SK-N-SH (cell line): ENCODE results near the gene NAALAD2.

Source experiments
- EP300 ChIP-seq, 2 experiments: IDR thresholded peaks; 2 replicates each; pipeline versions ENCODE4 v1.4.0 to v1.6.1; 2012; ENCODE audit warnings: borderline replicate concordance in 1 of 2, low read depth in 1 of 2, low read length in 1 of 2
- FOXM1 ChIP-seq: IDR thresholded peaks from 2 replicates; pipeline ENCODE4 v1.4.0; 2012; ENCODE audit warnings: low read depth, mild to moderate bottlenecking
- NRF1 ChIP-seq: IDR thresholded peaks from 2 replicates; pipeline ENCODE4 v1.6.1; 2012; ENCODE audit warnings: low read depth, mild to moderate bottlenecking, low read length
- SIN3A ChIP-seq: IDR thresholded peaks from 2 replicates; pipeline ENCODE4 v1.6.1; 2012; ENCODE audit warnings: low read depth, mild to moderate bottlenecking, low read length, moderate library complexity, borderline replicate concordance
- TF ChIP-seq, protein P1 (sequence below): fragments of 200-600 bp; sonication (generic); IDR thresholded peaks from 2 replicates; pipeline ENCODE4 v1.6.1; 2017; ENCODE audit warnings: antibody characterized with exemption, mild to moderate bottlenecking, moderate library complexity

DNA sequence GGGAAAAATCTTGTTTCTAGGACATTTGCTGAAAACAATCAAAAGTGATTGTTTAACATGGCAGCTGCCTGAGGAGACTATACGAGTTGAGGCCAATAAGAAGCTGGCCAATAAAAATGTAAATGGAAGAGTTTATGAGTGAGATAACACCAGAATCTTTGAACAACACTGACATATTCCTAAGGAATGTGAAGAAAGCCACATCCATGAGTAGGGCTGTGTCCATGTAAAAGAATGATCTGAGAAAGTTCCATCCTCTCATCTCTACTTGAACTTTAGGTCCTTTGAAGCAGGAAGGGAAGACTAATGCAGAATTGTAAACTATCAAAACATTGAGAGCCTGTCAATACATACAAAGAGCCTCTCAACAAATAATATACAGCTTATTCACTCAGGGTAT lies 95.3 kb downstream of the NAALAD2 start:
- TF ChIP-seq, protein P1, sequence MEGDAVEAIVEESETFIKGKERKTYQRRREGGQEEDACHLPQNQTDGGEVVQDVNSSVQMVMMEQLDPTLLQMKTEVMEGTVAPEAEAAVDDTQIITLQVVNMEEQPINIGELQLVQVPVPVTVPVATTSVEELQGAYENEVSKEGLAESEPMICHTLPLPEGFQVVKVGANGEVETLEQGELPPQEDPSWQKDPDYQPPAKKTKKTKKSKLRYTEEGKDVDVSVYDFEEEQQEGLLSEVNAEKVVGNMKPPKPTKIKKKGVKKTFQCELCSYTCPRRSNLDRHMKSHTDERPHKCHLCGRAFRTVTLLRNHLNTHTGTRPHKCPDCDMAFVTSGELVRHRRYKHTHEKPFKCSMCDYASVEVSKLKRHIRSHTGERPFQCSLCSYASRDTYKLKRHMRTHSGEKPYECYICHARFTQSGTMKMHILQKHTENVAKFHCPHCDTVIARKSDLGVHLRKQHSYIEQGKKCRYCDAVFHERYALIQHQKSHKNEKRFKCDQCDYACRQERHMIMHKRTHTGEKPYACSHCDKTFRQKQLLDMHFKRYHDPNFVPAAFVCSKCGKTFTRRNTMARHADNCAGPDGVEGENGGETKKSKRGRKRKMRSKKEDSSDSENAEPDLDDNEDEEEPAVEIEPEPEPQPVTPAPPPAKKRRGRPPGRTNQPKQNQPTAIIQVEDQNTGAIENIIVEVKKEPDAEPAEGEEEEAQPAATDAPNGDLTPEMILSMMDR, result no peak
- TF ChIP-seq NRF1 (no peak), SIN3A (no peak), FOXM1 (no peak), EP300 (IDR thresholded peaks at IDR 0.05; ENCODE audit: borderline replicate concordance in 1 of 2, low read depth in 1 of 2, low read length in 1 of 2) (no peak)
